ENCODE results near the gene YWHAQ. TPM values are rescaled to one million over a fixed set of nuclear protein-coding genes. Genes with fewer than 3 reads are reported as not detected.

YWHAQ gene
- polyA plus RNA-seq, 3 donors = 361 to 400 (median 373) TPM

GRCh38 chr2:9660781-9661180, 30.0 kb upstream of the YWHAQ start:
- no peak for DNase-seq

GRCh38 chr2:9660154-9660553, 29.4 kb upstream of the YWHAQ start:
- DNase-seq = no peak

- no peak for DNase-seq
Observed at GRCh38 chr2:9658972-9659371, 28.2 kb upstream of the YWHAQ start.

GRCh38 chr2:9657731-9658130, 26.9 kb upstream of the YWHAQ start:
- DNase-seq = no peak

GRCh38 chr2:9657083-9657482, 26.3 kb upstream of the YWHAQ start:
- no peak for DNase-seq

GRCh38 chr2:9656270-9656766, 25.5 kb upstream of the YWHAQ start:
- DNase-seq = no peak

- no peak for DNase-seq
Observed at GRCh38 chr2:9655441-9656269, 24.9 kb upstream of the YWHAQ start.

GRCh38 chr2:9654452-9655100, 23.8 kb upstream of the YWHAQ start:
- DNase-seq = no peak

GRCh38 chr2:9653485-9654271, 22.9 kb upstream of the YWHAQ start:
- DNase-seq = no peak

- no peak for DNase-seq
Observed at GRCh38 chr2:9652898-9653479, 22.2 kb upstream of the YWHAQ start.

- DNase-seq = no peak
Observed at GRCh38 chr2:9652267-9652666, 21.5 kb upstream of the YWHAQ start.

GRCh38 chr2:9650119-9650821, 19.5 kb upstream of the YWHAQ start:
- no peak for DNase-seq

GRCh38 chr2:9649261-9649660, 18.5 kb upstream of the YWHAQ start:
- DNase-seq = no peak

- DNase-seq = no peak
Observed at GRCh38 chr2:9648821-9649220, 18.0 kb upstream of the YWHAQ start.

- no peak for DNase-seq
Observed at GRCh38 chr2:9647884-9648283, 17.1 kb upstream of the YWHAQ start.

GRCh38 chr2:9646196-9647030, 15.6 kb upstream of the YWHAQ start:
- DNase-seq = no peak

GRCh38 chr2:9644603-9645002, 13.8 kb upstream of the YWHAQ start:
- DNase-seq = no peak

GRCh38 chr2:9644021-9644420, 13.2 kb upstream of the YWHAQ start:
- no peak for DNase-seq

GRCh38 chr2:9641641-9642040, 10.8 kb upstream of the YWHAQ start:
- DNase-seq = no peak

- no peak for DNase-seq
Observed at GRCh38 chr2:9640403-9641104, 9.8 kb upstream of the YWHAQ start.

Data from renal pelvis (tissue), 4 donors.